Retinal pigment epithelial cell (primary cell): ENCODE results near the gene PDZRN3.
"Not testable (repeated sequence)": the region's sequence is repeated elsewhere in the genome, so short reads cannot be mapped to it uniquely, and the experiment has no call there.

Experiments
- DNase-seq: peaks from one replicate; pipeline ENCODE4 v3.0.0-alpha.2; 2010; ENCODE audit warnings: low read depth
- H3K4me3 ChIP-seq: 2 replicates; pipeline ENCODE4 v1.5.1; 2011; ENCODE audit warnings: mild to moderate bottlenecking, low read length, control low read depth, moderate library complexity
- CTCF ChIP-seq: conservative IDR thresholded peaks from 2 replicates; pipeline ENCODE4 v1.5.1; 2011; ENCODE audit warnings: low read depth, low read length, control low read depth, inconsistent platforms

PDZRN3 gene

GRCh38 chr3:73573204-73573603 lies 51.5 kb downstream of the PDZRN3 start:
- no peak for DNase-seq

GRCh38 chr3:73572368-73572767 lies 52.4 kb downstream of the PDZRN3 start:
- no peak for DNase-seq
- no peak for TF ChIP-seq CTCF
- no peak overlapping the region for H3K4me3 ChIP-seq

More at GRCh38 chr3:73573204-73573603, 51.5 kb downstream of the PDZRN3 start:
- TF ChIP-seq CTCF: no peak
- H3K4me3 ChIP-seq: no peak overlapping the region

GRCh38 chr3:73571238-73571794 lies 53.4 kb downstream of the PDZRN3 start:
- no peak overlapping the region for H3K4me3 ChIP-seq
- no peak for DNase-seq
- TF ChIP-seq CTCF: no peak

- TF ChIP-seq CTCF: no peak
- H3K4me3 ChIP-seq: no peak overlapping the region
- no peak for DNase-seq
These were observed 55.4 kb downstream of the PDZRN3 start for GRCh38 chr3:73569246-73569760.

- no peak for TF ChIP-seq CTCF
- no peak overlapping the region for H3K4me3 ChIP-seq
- DNase-seq: no peak
These were observed 56.3 kb downstream of the PDZRN3 start for GRCh38 chr3:73568371-73568862.

- not testable (repeated sequence) for H3K4me3 ChIP-seq, DNase-seq
These were observed 59.4 kb downstream of the PDZRN3 start for GRCh38 chr3:73565374-73565773.

- no peak overlapping the region for H3K4me3 ChIP-seq
- no peak for DNase-seq
- no peak for TF ChIP-seq CTCF
These were observed 60.7 kb downstream of the PDZRN3 start for GRCh38 chr3:73563896-73564582.
